LNCAP (cell line): ENCODE measurements around the gene PXK.

Experiments
- CTCF ChIP-seq: fragments of 450-650 bp; IDR thresholded peaks from 2 replicates; pipeline ENCODE4 v1.5.1; 2017; ENCODE audit warnings: mild to moderate bottlenecking

PXK gene

GRCh38 chr3:58434168-58434504, 101.4 kb downstream of the PXK start:
- TF ChIP-seq CTCF, result no peak

DNA sequence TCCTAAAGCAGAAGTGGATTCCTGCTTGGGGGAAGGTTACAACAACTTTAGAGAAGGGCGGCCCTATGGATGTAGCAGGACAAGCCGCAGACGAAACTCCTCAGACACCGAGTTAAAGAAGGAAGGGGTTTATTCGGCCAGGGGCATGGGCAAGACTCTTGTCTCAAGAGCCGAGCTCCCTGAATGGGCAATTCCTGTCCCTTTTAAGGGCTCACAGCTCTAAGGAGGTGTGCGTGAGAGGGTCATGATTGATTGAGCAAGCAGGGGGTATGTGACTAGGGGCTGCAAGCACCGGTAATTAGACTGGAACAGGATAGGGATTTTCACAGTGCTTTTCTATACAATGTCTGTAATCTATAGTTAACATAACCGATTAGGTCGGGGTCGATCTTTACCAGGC, 101.8 kb downstream of the PXK start:
- no peak for TF ChIP-seq CTCF

DNA sequence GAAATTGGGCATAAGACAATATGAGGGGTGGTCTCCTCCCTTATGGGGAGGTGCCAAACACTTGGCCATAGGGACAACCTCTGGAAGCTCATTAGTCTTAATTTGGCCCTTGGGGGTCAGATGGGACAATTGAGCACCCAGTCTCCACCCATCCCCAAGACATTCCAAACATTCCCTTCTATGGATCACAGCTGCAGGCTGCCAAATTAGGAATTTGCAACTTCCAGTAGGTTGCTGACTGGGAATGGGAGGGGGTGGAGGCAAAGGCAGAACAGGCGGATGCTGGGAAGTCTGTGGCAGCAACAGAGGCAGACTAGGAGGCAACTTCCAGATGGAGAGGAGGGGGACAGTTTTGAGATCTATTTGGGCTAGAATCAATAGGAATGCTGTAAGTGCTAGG, 102.3 kb downstream of the PXK start:
- no peak for TF ChIP-seq CTCF

- TF ChIP-seq CTCF, result no peak
Observed at GRCh38 chr3:58441514-58442450, 109.1 kb downstream of the PXK start.

- no peak for TF ChIP-seq CTCF
Observed at GRCh38 chr3:58452176-58452575, 119.5 kb downstream of the PXK start.

DNA sequence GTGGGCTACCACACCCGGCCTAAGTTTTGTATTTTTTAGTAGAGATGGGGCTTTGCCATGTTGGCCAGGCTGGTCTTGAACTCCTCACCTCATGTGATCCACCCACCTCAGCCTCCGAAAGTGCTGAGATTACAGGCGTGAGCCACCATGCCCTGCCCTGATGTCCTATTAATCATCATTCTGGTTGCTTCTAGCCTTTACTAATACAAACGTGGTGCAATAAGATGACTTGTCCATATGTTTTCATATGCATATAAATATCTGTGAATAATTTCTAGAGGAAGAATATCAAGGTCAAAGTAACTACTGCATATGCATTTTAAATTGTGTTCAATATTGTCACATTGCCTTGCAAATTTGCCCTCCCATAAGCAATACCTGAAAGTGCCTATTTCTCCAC, 126.5 kb downstream of the PXK start:
- TF ChIP-seq CTCF, result no peak

DNA sequence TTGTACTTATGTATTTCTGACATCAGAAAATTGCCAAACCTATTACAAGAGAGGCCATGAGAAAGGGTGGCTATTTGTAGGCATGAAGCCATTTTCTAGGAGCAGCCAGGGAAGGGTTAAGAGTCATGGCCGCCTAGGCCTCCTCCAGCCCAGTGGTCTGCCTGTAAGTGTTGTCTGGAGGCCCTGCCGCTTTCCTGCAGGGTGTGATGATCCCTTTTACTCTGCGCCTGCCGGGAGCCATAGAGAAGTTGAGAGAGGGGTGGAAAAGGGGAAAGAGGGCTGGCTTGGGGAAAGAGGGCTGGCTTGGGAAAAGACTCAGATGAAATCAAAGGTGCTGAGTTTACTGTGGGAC, 130.1 kb downstream of the PXK start:
- no peak for TF ChIP-seq CTCF
